H1 (cell line): ENCODE results near the gene KRT80. TPM values are rescaled to one million over a fixed set of nuclear protein-coding genes. Genes with fewer than 3 reads are reported as not detected.
A peak's percentile ranks its signal among the peaks of the same experiment; 100 is the strongest.

ENCODE experiments used
- CTCF ChIA-PET: fragments of 300-600 bp; sonication (Branson Sonifier 250); formaldehyde crosslinking; loops from one replicate; lab custom pipeline; 2021; ENCODE audit not compliant: partially characterized antibody; lab: Charles Lee
- POLR2A ChIA-PET: fragments of 300-600 bp; sonication (Branson Sonifier 250); formaldehyde crosslinking; loops from one replicate; lab custom pipeline; 2021; ENCODE audit warnings: inconsistent platforms; ENCODE audit not compliant: partially characterized antibody; lab: Charles Lee
- DNase-seq, 2 experiments: peaks; one replicate each; pipeline versions ENCODE4 v3.0.0 to v3.0.0-alpha.2; 2010 to 2022; ENCODE audit warnings: low spot score in 2 of 2, low read depth in 1 of 2, mixed read lengths in 1 of 2
- FAIRE-seq: peaks from 2 replicates; lab custom pipeline; 2011; peaks lifted over from hg19 to GRCh38; lab: Jason Lieb, UNC
- H2AFZ ChIP-seq: 2 replicates; pipeline ENCODE4 v1.8.1; 2012; ENCODE audit warnings: low read length, inconsistent platforms
- H2AK5ac ChIP-seq: 2 replicates; pipeline ENCODE4 v1.6.1; 2013; ENCODE audit warnings: low read depth, low read length
- H2BK120ac ChIP-seq: replicated peaks from 2 replicates; pipeline ENCODE3; 2013; ENCODE audit warnings: low read depth, low read length, inconsistent platforms
- H2BK12ac ChIP-seq: 2 replicates; pipeline ENCODE4 v1.6.1; 2013; ENCODE audit warnings: low read depth, low read length
- H2BK15ac ChIP-seq: 2 replicates; pipeline ENCODE4 v1.6.1; 2013; ENCODE audit warnings: low read length
- H2BK20ac ChIP-seq: 2 replicates; pipeline ENCODE4 v1.6.1; 2013; ENCODE audit warnings: low read length
- H2BK5ac ChIP-seq: 2 replicates; pipeline ENCODE4 v1.6.1; 2013; ENCODE audit warnings: low read depth, low read length
- H3K14ac ChIP-seq: 2 replicates; pipeline ENCODE4 v1.6.1; 2013; ENCODE audit warnings: inconsistent platforms; ENCODE audit not compliant: insufficient read length
- H3K18ac ChIP-seq: 2 replicates; pipeline ENCODE4 v1.6.1; 2013; ENCODE audit warnings: low read length; ENCODE audit errors: extremely low read depth
- H3K23ac ChIP-seq: 2 replicates; pipeline ENCODE4 v1.6.1; 2013; ENCODE audit warnings: inconsistent platforms; ENCODE audit not compliant: insufficient read length
- H3K23me2 ChIP-seq: 2 replicates; pipeline ENCODE4 v1.6.1; 2013; ENCODE audit warnings: low read depth, low read length
- H3K27ac ChIP-seq: 2 replicates; pipeline ENCODE4 v1.6.1; 2011; ENCODE audit warnings: low read depth, low read length, inconsistent platforms
- H3K27me3 ChIP-seq, 4 experiments: replicated peaks in 1 of 4; 1 replicate in 1 of 4; 2 replicates in 3 of 4; pipeline versions ENCODE4 v1.6.1 to v1.8.1; 2011 to 2013; ENCODE audit warnings: low read length in 3 of 4, mild to moderate bottlenecking in 3 of 4, inconsistent platforms in 2 of 4, mixed read lengths in 2 of 4, moderate library complexity in 1 of 4; ENCODE audit not compliant: control insufficient read depth in 3 of 4, insufficient read depth in 3 of 4; ENCODE audit errors: extremely low read depth in 1 of 4
- H3K36me3 ChIP-seq, 4 experiments: 2 replicates each; pipeline versions ENCODE4 v1.6.1 to v1.8.1; 2011 to 2013; ENCODE audit warnings: mild to moderate bottlenecking in 4 of 4, low read length in 3 of 4, moderate library complexity in 2 of 4, control low read depth in 1 of 4, inconsistent platforms in 1 of 4; ENCODE audit not compliant: insufficient read depth in 4 of 4, control insufficient read depth in 2 of 4
- H3K4ac ChIP-seq: replicated peaks from 2 replicates; pipeline ENCODE3; 2013; ENCODE audit warnings: low read length, low read depth, mixed read lengths, inconsistent platforms; ENCODE audit not compliant: insufficient read length
- H3K4me1 ChIP-seq, 4 experiments: replicated peaks in 1 of 4; 1 replicate in 1 of 4; 2 replicates in 3 of 4; pipeline versions ENCODE4 v1.6.1 to v1.8.1; 2011 to 2013; ENCODE audit warnings: low read length in 3 of 4, inconsistent platforms in 2 of 4, mixed read lengths in 1 of 4; ENCODE audit not compliant: insufficient read depth in 4 of 4, control insufficient read depth in 3 of 4
- H3K4me2 ChIP-seq, 2 experiments: 2 replicates each; pipeline versions ENCODE4 v1.6.1 to v1.8.1; 2011 to 2013; ENCODE audit warnings: low read depth in 2 of 2, low read length in 2 of 2, control low read depth in 1 of 2, inconsistent platforms in 1 of 2, mild to moderate bottlenecking in 1 of 2; ENCODE audit not compliant: insufficient read depth in 1 of 2
- H3K4me3 ChIP-seq, 4 experiments: fragments of 200-600, 300-600 bp in 1 of 4; sonication (generic), shearing (Covaris generic), sonication (Bioruptor Twin) in 1 of 4; 2 replicates each; pipeline versions ENCODE4 v1.5.1 to v1.8.1; 2011 to 2016; ENCODE audit warnings: low read length in 4 of 4, low read depth in 3 of 4, control low read depth in 2 of 4, inconsistent platforms in 2 of 4, mild to moderate bottlenecking in 2 of 4, mixed read lengths in 1 of 4, moderate library complexity in 1 of 4; ENCODE audit not compliant: insufficient read depth in 2 of 4; ENCODE audit errors: extremely low read depth in 1 of 4
- H3K56ac ChIP-seq: replicated peaks from 2 replicates; pipeline ENCODE3; 2013; ENCODE audit warnings: low read depth, mild to moderate bottlenecking, mixed read lengths, low read length, inconsistent platforms; ENCODE audit not compliant: insufficient read length
- H3K79me1 ChIP-seq: 2 replicates; pipeline ENCODE4 v1.6.1; 2013; ENCODE audit warnings: low read depth, low read length, control low read depth
- H3K79me2 ChIP-seq, 2 experiments: 2 replicates each; pipeline versions ENCODE4 v1.6.1 to v1.8.1; 2012 to 2013; ENCODE audit warnings: low read length in 2 of 2, mild to moderate bottlenecking in 2 of 2, inconsistent platforms in 1 of 2; ENCODE audit not compliant: insufficient read depth in 2 of 2, control insufficient read depth in 1 of 2
- H3K9ac ChIP-seq, 4 experiments: replicated peaks in 1 of 4; 1 replicate in 1 of 4; 2 replicates in 3 of 4; pipeline versions ENCODE4 v1.6.1 to v1.8.1; 2011 to 2013; ENCODE audit warnings: low read depth in 3 of 4, low read length in 3 of 4, control low read depth in 2 of 4, mild to moderate bottlenecking in 2 of 4, moderate library complexity in 2 of 4, inconsistent platforms in 1 of 4; ENCODE audit errors: extremely low read depth in 1 of 4
- H3K9me3 ChIP-seq, 2 experiments: 2 replicates each; pipeline versions ENCODE4 v1.6.1 to v1.8.1; 2012 to 2013; ENCODE audit warnings: mild to moderate bottlenecking in 2 of 2, moderate library complexity in 2 of 2, control low read depth in 1 of 2, inconsistent platforms in 1 of 2, low read depth in 1 of 2, low read length in 1 of 2, mixed read lengths in 1 of 2; ENCODE audit not compliant: insufficient read depth in 2 of 2
- H4K20me1 ChIP-seq, 2 experiments: replicated peaks in 1 of 2; 2 replicates each; pipeline versions ENCODE3 to v1.8.1; 2011 to 2013; ENCODE audit warnings: inconsistent platforms in 2 of 2, low read length in 2 of 2, mild to moderate bottlenecking in 1 of 2; ENCODE audit not compliant: insufficient read depth in 2 of 2, control insufficient read depth in 1 of 2
- H4K5ac ChIP-seq: 2 replicates; pipeline ENCODE4 v1.6.1; 2013; ENCODE audit warnings: low read length, low read depth, mixed read lengths, inconsistent platforms; ENCODE audit not compliant: insufficient read length
- H4K8ac ChIP-seq: 2 replicates; pipeline ENCODE4 v1.8.0; 2013; ENCODE audit warnings: mild to moderate bottlenecking, moderate library complexity, low read length, inconsistent platforms; ENCODE audit not compliant: insufficient read depth; ENCODE audit errors: extremely low read depth
- H4K91ac ChIP-seq: replicated peaks from 2 replicates; pipeline ENCODE3; 2013; ENCODE audit warnings: low read length, mixed read lengths, inconsistent platforms; ENCODE audit not compliant: insufficient read length
- ATF3 ChIP-seq: IDR thresholded peaks from 2 replicates; pipeline ENCODE4 v1.6.1; 2011; ENCODE audit warnings: low read depth, mild to moderate bottlenecking, low read length; ENCODE audit not compliant: insufficient read depth
- BCL11A ChIP-seq, 2 experiments: IDR thresholded peaks; one replicate each; pipeline ENCODE4 v1.6.1; 2011; ENCODE audit warnings: low read depth in 2 of 2, low read length in 2 of 2, mild to moderate bottlenecking in 2 of 2
- CTCF ChIP-seq, 3 experiments: IDR thresholded peaks; 1 replicate in 2 of 3; 2 replicates in 1 of 3; pipeline versions ENCODE4 v1.5.1 to v1.6.1; 2011; ENCODE audit warnings: low read length in 3 of 3, mild to moderate bottlenecking in 3 of 3, inconsistent platforms in 2 of 3, low read depth in 1 of 3, moderate library complexity in 1 of 3; ENCODE audit not compliant: insufficient read depth in 1 of 3; ENCODE audit errors: control extremely low read depth in 1 of 3
- JUN ChIP-seq: IDR thresholded peaks from 2 replicates; pipeline ENCODE4 v1.6.1; 2011; ENCODE audit warnings: low read depth, mild to moderate bottlenecking, improper control_type of control experiment, low read length
- SP2 ChIP-seq: IDR thresholded peaks from 2 replicates; pipeline ENCODE4 v1.6.1; 2012; ENCODE audit warnings: mild to moderate bottlenecking, low read length, inconsistent platforms
- TCF12 ChIP-seq: IDR thresholded peaks from 2 replicates; pipeline ENCODE4 v1.6.1; 2011; ENCODE audit warnings: low read depth, mild to moderate bottlenecking, low read length
- USF2 ChIP-seq: IDR thresholded peaks from 2 replicates; pipeline ENCODE4 v1.6.1; 2011; ENCODE audit warnings: low read length, improper control_type of control experiment
- WGBS, 2 experiments: shearing (Covaris generic) in 1 of 2; methylation state at CpG; one replicate each; pipeline versions ENCODE4 v1.1.6 to v1.1.7; 2013 to 2015; ENCODE audit warnings: low lambda C conversion rate in 2 of 2, mixed read lengths in 2 of 2, inconsistent platforms in 1 of 2, low coverage in 1 of 2, missing lambda C conversion rate in 1 of 2; ENCODE audit not compliant: insufficient replicate concordance in 2 of 2, insufficient coverage in 1 of 2, insufficient read length in 1 of 2; ENCODE audit errors: extremely low coverage in 1 of 2, missing lambda C conversion rate in 1 of 2; 5-methylcytosine and 5-hydroxymethylcytosine counted together
- polyA plus RNA-seq, 7 experiments: library from polyadenylated mRNA; depleted of rRNA in 3 of 7; stranded (reverse) in 5 of 7; unstranded in 2 of 7; fragments of >200 nt in 5 of 7; fragments of 200-250 nt in 2 of 7; gene quantifications; 1 replicate in 5 of 7; 2 replicates in 1 of 7; 4 replicates in 1 of 7; pipeline versions ENCODE4 v1.2.1 to v1.2.3, GENCODE V29; 2011 to 2013; ENCODE audit warnings: missing spikeins in 2 of 7, mixed read lengths in 2 of 7
- total RNA-seq: library from RNA; stranded (reverse); fragmentation: NEBNext Ultra II Directional; extraction: Animal tissue kit (Norgen Biotek cat#: 25700); gene quantifications from 2 replicates; pipeline ENCODE4 v1.2.1, GENCODE V29; 2021

Gene KRT80
- total and polyA plus RNA-seq, 2 of the 8 experiments (the other 6 are each of a cell fraction or from before 2014, with no cell fraction given): 0.05 TPM; not detected in 1

GRCh38 chr12:52180971-52181628, 10.7 kb downstream of the KRT80 start:
- no peaks in the 10 kb centered on the region for H4K20me1 ChIP-seq
- H3K79me2 ChIP-seq: no peaks in the 10 kb centered on the region
- H3K18ac ChIP-seq: peak overlapping the region; percentile 52
- H4K5ac ChIP-seq: no peak overlapping the region
- no peak for DNase-seq
- FAIRE-seq: no peak
- H3K27me3 ChIP-seq: no peaks in the 10 kb centered on the region; a peak in 1 of 7 replicates
- ChIA-PET CTCF (interaction anchor here (0.6 to 16.8 kb wide), 13 partner anchors 10 to 237 kb away, joined by 3 to 108 read pairs (median 5); partner anchors contain the start of gene KRT80), POLR2A (interaction anchor here (1.0 to 1.2 kb wide), 2 partner anchors 11 to 32 kb away, joined by 4 to 5 read pairs; partner anchors contain the start of gene KRT80)
- H2BK20ac ChIP-seq: 0 out of 2 replicates have a peak overlapping the region, but pooled peaks have one; percentile 86
- H3K79me1 ChIP-seq: no peaks in the 10 kb centered on the region
- H3K23me2 ChIP-seq: no peaks in the 10 kb centered on the region
- H3K23ac ChIP-seq: no peak overlapping the region
- H3K4me2 ChIP-seq: peak overlapping the region; percentile 10 to 47; a peak in 2 of 4 replicates
- H3K36me3 ChIP-seq: no peaks in the 10 kb centered on the region; a peak in 1 of 8 replicates
- no peaks in the 10 kb centered on the region for H3K9me3 ChIP-seq
- no peak overlapping the region for H3K4ac ChIP-seq
- H3K9ac ChIP-seq: no peak overlapping the region
- WGBS, 2 experiments: 66% methylated on average over 6 of the region's 6 CpGs; no CpG with 5 or more reads in 1 of the 2 experiments
- no peak overlapping the region for H4K8ac ChIP-seq
- no peak overlapping the region for H3K56ac ChIP-seq
- H2BK5ac ChIP-seq: peak overlapping the region; percentile 48; the same call in 1 of the 2 replicates
- H3K14ac ChIP-seq: no peak overlapping the region
- H3K4me3 ChIP-seq: no peak overlapping the region
- peak overlapping the region; percentile 90 for H2BK12ac ChIP-seq
- peaks cover 3 to 30% (median 22%) of the 10 kb centered on the region in 4 experiments for H3K4me1 ChIP-seq
- peak overlapping the region; percentile 65; the same call in 1 of the 2 replicates for H2BK15ac ChIP-seq
- no peak overlapping the region for H2AFZ ChIP-seq
- 0 out of 2 replicates have a peak overlapping the region, but pooled peaks have one; percentile 17 for H2AK5ac ChIP-seq
- no peak overlapping the region for H2BK120ac ChIP-seq
- peak overlapping the region; percentile 38 for H4K91ac ChIP-seq
- no peak overlapping the region for H3K27ac ChIP-seq
- no peak for TF ChIP-seq USF2
- TF ChIP-seq SP2: no peak
- no peak for TF ChIP-seq ATF3
- no peak for TF ChIP-seq BCL11A (IDR thresholded peaks at IDR 0.05; ENCODE audit: low read depth in 2 of 2, low read length in 2 of 2)
- no peak for TF ChIP-seq JUN
- TF ChIP-seq TCF12: no peak
- TF ChIP-seq CTCF (IDR thresholded peaks at IDR 0.05; ENCODE audit: control extremely low read depth in 1 of 3, insufficient read depth in 1 of 3, low read depth in 1 of 3, low read length in 3 of 3): no peak
